ENCODE data around the gene LOXL1. TPM values are rescaled to one million over a fixed set of nuclear protein-coding genes. Genes with fewer than 3 reads are reported as not detected.

Gene LOXL1
- total and polyA plus RNA-seq, 2 of the 13 experiments (the other 11 are each of a cell fraction or from before 2014, with no cell fraction given) = 0.51 to 1.3 TPM

- intact Hi-C loops (cut with micrococcal nuclease; ENCODE audit: unreplicated experiment) (no loop called here), in situ Hi-C loops (cut with HindIII; ENCODE audit: extremely low pct_ligation_motif_present, low pct_unique_long_range_greater_than_20kb) (no loop called here)
- ATAC-seq = no peak
- Histone ChIP-seq H3K4me1 (ENCODE audit: insufficient read depth, low read length) (no peaks in the 10 kb centered on the region), H3K9ac (ENCODE audit: insufficient read depth, low read depth, low read length) (no peak overlapping the region), H3K27me3 (ENCODE audit: control insufficient read depth in 1 of 2, insufficient read depth in 2 of 2, low read length in 2 of 2) (peaks cover 0 to 1% of the 10 kb centered on the region in 2 experiments; a peak in 1 of 5 replicates), H4K20me1 (ENCODE audit: insufficient read depth, low read length) (no peaks in the 10 kb centered on the region), H3K9me3 (ENCODE audit: low read length) (no peaks in the 10 kb centered on the region), H3K4me2 (ENCODE audit: low read depth, low read length) (no peak overlapping the region), H3K27ac (ENCODE audit: extremely low read length, insufficient read depth, low read length) (no peak overlapping the region), H2AFZ (ENCODE audit: low read length) (no peak overlapping the region), H3K79me2 (ENCODE audit: insufficient read depth, low read length) (no peaks in the 10 kb centered on the region), H3K36me3 (replicated peaks in 1 of 2; ENCODE audit: control insufficient read depth in 1 of 2, insufficient read depth in 2 of 2, low read length in 2 of 2) (no peaks in the 10 kb centered on the region), H3K4me3 (replicated peaks in 1 of 3; ENCODE audit: insufficient read depth in 1 of 3, low read depth in 2 of 3, low read length in 3 of 3) (no peak overlapping the region)
- CTCF ChIA-PET (ENCODE audit: low intra/inter-chr PET ratio, low total read pairs) = no interaction called here
- no peak for DNase-seq (ENCODE audit: low spot score)
- POLR2A ChIA-PET = no interaction called here
- 4% methylated on average over 4 of the region's 5 CpGs for WGBS (ENCODE audit: low lambda C conversion rate)
- FAIRE-seq = no peak
- TF ChIP-seq WIZ (CRISPR knock-in tag; IDR thresholded peaks at IDR 0.05) (no peak), SRY (CRISPR knock-in tag; IDR thresholded peaks at IDR 0.05) (no peak), NR0B2 (CRISPR knock-in tag; IDR thresholded peaks at IDR 0.05) (no peak), ZBTB42 (CRISPR knock-in tag; IDR thresholded peaks at IDR 0.05) (no peak), ZFP90 (CRISPR knock-in tag; IDR thresholded peaks at IDR 0.05; ENCODE audit: borderline replicate concordance) (no peak), ZNF780A (CRISPR knock-in tag; IDR thresholded peaks at IDR 0.05) (no peak), FIP1L1 (IDR thresholded peaks at IDR 0.05; ENCODE audit: borderline replicate concordance, insufficient read depth, low read depth, low read length) (no peak), U2AF2 (IDR thresholded peaks at IDR 0.05; ENCODE audit: low read depth, low read length) (no peak), ATF1 (CRISPR knock-in tag; IDR thresholded peaks at IDR 0.05) (no peak), SSRP1 (CRISPR knock-in tag; IDR thresholded peaks at IDR 0.05) (no peak), ZNF543 (CRISPR knock-in tag; IDR thresholded peaks at IDR 0.05) (no peak), ZBTB20 (CRISPR knock-in tag; IDR thresholded peaks at IDR 0.05; ENCODE audit: borderline replicate concordance, low read depth) (no peak), ZFP36L2 (CRISPR knock-in tag; IDR thresholded peaks at IDR 0.05) (no peak), ZNF160 (CRISPR knock-in tag; IDR thresholded peaks at IDR 0.05) (no peak), PHF21A (CRISPR knock-in tag; IDR thresholded peaks at IDR 0.05) (no peak), REST (IDR thresholded peaks at IDR 0.05; ENCODE audit: borderline replicate concordance in 1 of 2, low read depth in 1 of 2, low read length in 2 of 2) (no peak)
- TF ChIP-seq, protein P1, sequence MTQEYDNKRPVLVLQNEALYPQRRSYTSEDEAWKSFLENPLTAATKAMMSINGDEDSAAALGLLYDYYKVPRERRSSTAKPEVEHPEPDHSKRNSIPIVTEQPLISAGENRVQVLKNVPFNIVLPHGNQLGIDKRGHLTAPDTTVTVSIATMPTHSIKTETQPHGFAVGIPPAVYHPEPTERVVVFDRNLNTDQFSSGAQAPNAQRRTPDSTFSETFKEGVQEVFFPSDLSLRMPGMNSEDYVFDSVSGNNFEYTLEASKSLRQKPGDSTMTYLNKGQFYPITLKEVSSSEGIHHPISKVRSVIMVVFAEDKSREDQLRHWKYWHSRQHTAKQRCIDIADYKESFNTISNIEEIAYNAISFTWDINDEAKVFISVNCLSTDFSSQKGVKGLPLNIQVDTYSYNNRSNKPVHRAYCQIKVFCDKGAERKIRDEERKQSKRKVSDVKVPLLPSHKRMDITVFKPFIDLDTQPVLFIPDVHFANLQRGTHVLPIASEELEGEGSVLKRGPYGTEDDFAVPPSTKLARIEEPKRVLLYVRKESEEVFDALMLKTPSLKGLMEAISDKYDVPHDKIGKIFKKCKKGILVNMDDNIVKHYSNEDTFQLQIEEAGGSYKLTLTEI (CRISPR knock-in tag; conservative IDR thresholded peaks at IDR 0.05) = no peak
- no TSS peak for BruUV-seq (replicated peaks)
Observed at GRCh38 chr15:73886717-73887345, 39.4 kb upstream of the LOXL1 start.
